DND-41 (cell line): ENCODE measurements around the gene RALGPS1.

Source experiments
- ATAC-seq: fragments of 200-7000 bp; cut with Tn5 transposase; 3 replicates; pipeline ENCODE4 v1.9.1; 2021; ENCODE audit warnings: low read depth; ENCODE audit not compliant: insufficient read depth
- DNase-seq: peaks from one replicate; pipeline ENCODE4 v3.0.0-alpha.2; 2020
- H2AFZ ChIP-seq: 2 replicates; pipeline ENCODE4 v1.6.0; 2012; ENCODE audit warnings: low read depth, low read length
- H3K27ac ChIP-seq: 2 replicates; pipeline ENCODE4 v1.5.1; 2012; ENCODE audit warnings: low read length, inconsistent platforms
- H3K27me3 ChIP-seq: fragments of 200-600 bp; sonication (generic); 2 replicates; pipeline ENCODE4 v1.6.0; 2012; ENCODE audit warnings: low read length, mild to moderate bottlenecking, inconsistent platforms; ENCODE audit not compliant: insufficient read depth, poor library complexity
- H3K36me3 ChIP-seq: 2 replicates; pipeline ENCODE4 v1.5.1; 2012; ENCODE audit warnings: low read length, inconsistent platforms; ENCODE audit not compliant: insufficient read depth
- H3K4me1 ChIP-seq: 2 replicates; pipeline ENCODE4 v1.5.1; 2012; ENCODE audit warnings: mild to moderate bottlenecking, low read length; ENCODE audit not compliant: insufficient read depth
- H3K4me2 ChIP-seq: 2 replicates; pipeline ENCODE4 v1.6.0; 2012; ENCODE audit warnings: mild to moderate bottlenecking, moderate library complexity, low read length, inconsistent platforms; ENCODE audit not compliant: insufficient read depth
- H3K4me3 ChIP-seq, 2 experiments: fragments of 200-600 bp in 1 of 2; shearing (Covaris generic) in 1 of 2; 2 replicates each; pipeline ENCODE4 v1.5.1; 2012 to 2016; ENCODE audit warnings: inconsistent platforms in 2 of 2, low read length in 2 of 2, mild to moderate bottlenecking in 2 of 2, low read depth in 1 of 2, moderate library complexity in 1 of 2
- H3K79me2 ChIP-seq: 2 replicates; pipeline ENCODE4 v1.6.0; 2012; ENCODE audit warnings: low read length, inconsistent platforms; ENCODE audit not compliant: insufficient read depth
- H3K9ac ChIP-seq: 2 replicates; pipeline ENCODE4 v1.6.0; 2012; ENCODE audit warnings: low read depth, mild to moderate bottlenecking, inconsistent platforms, low read length, moderate library complexity
- H3K9me3 ChIP-seq: 2 replicates; pipeline ENCODE4 v1.5.1; 2012; ENCODE audit warnings: low read length, moderate library complexity, mild to moderate bottlenecking, inconsistent platforms; ENCODE audit not compliant: insufficient read depth, severe bottlenecking
- H4K20me1 ChIP-seq: 2 replicates; pipeline ENCODE4 v1.6.0; 2012; ENCODE audit warnings: low read length; ENCODE audit not compliant: insufficient read depth
- EZH2 ChIP-seq: IDR thresholded peaks from 3 replicates; pipeline ENCODE4 v1.6.1; 2012; ENCODE audit warnings: borderline replicate concordance, low read depth, mild to moderate bottlenecking, moderate library complexity, low read length, inconsistent platforms; ENCODE audit not compliant: severe bottlenecking
- TF ChIP-seq, protein P1 (sequence below): IDR thresholded peaks from 2 replicates; pipeline ENCODE4 v1.5.1; 2012; ENCODE audit warnings: borderline replicate concordance, low read length, moderate library complexity, mild to moderate bottlenecking; ENCODE audit not compliant: poor library complexity, severe bottlenecking; ENCODE audit errors: extremely low read depth

RALGPS1 gene

DNA sequence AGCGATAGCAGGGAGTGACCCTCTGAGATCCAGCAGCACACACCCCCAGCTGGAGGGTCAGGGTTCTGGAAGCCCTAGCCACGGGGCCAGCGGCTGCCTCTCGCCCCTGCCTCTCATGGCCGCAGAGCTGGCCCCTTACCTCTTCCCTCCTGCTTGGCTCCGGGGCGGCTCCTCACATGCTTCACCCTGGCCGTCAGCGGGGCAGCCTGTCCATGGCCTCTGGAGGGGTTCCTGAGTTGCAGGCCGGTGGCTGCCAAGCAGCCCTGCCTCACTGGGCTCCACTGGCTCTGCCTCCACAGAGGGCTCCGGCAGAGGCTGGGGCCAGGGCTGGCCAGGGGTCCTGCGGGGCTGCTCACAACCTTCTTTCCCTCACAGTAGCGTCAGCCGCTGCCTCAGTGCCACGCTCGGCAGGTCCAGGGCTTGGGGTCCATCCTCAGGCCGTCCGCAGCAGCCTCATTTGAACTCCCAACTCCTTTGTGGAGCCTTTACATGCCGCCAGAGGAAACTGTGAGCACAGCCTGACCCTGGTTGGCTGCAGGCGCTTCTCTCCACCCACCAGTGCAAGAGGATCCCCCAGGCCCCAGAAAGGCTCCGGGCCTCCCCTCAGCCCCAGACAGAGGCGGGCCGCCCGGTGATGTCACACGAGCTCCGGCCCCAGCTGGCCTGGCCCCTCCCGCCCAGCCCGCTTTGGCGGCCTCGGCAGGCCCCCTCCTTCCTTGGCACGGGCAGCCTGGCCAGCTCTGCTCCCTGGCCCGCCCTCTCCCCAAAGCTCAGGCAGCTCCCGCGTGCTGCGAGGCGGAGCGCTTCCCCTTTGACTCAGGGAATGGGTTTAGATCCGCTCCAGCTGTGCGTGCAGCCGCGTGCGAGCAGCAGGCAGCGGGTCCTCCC, 207.8 kb downstream of the RALGPS1 start, which contains the start of gene ANGPTL2:
ANGPTL2 (minus strand) TSS at position 460 of the 888 bp plus-strand sequence. CDS start 13,904 bp downstream, outside the sequence.
- Histone ChIP-seq H3K9ac (no peak within 1 kb of the TSS), H2AFZ (no peak within 1 kb of the TSS), H3K36me3 (no peaks in the 10 kb centered on the region), H3K4me1 (no peaks in the 10 kb centered on the region), H3K4me3 (no peak within 1 kb of the TSS), H3K4me2 (no peak within 1 kb of the TSS), H4K20me1 (0 out of 2 replicates have a peak, but pooled peaks cover 4% of the 10 kb centered on the region), H3K27ac (no peak within 1 kb of the TSS), H3K79me2 (no peaks in the 10 kb centered on the region), H3K27me3 (peaks cover 6% of the 10 kb centered on the region), H3K9me3 (no peaks in the 10 kb centered on the region)
- ATAC-seq (no peak), DNase-seq (no peak)
- TF ChIP-seq EZH2, result no peak
- TF ChIP-seq, protein P1, sequence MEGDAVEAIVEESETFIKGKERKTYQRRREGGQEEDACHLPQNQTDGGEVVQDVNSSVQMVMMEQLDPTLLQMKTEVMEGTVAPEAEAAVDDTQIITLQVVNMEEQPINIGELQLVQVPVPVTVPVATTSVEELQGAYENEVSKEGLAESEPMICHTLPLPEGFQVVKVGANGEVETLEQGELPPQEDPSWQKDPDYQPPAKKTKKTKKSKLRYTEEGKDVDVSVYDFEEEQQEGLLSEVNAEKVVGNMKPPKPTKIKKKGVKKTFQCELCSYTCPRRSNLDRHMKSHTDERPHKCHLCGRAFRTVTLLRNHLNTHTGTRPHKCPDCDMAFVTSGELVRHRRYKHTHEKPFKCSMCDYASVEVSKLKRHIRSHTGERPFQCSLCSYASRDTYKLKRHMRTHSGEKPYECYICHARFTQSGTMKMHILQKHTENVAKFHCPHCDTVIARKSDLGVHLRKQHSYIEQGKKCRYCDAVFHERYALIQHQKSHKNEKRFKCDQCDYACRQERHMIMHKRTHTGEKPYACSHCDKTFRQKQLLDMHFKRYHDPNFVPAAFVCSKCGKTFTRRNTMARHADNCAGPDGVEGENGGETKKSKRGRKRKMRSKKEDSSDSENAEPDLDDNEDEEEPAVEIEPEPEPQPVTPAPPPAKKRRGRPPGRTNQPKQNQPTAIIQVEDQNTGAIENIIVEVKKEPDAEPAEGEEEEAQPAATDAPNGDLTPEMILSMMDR, result no peak

DNA sequence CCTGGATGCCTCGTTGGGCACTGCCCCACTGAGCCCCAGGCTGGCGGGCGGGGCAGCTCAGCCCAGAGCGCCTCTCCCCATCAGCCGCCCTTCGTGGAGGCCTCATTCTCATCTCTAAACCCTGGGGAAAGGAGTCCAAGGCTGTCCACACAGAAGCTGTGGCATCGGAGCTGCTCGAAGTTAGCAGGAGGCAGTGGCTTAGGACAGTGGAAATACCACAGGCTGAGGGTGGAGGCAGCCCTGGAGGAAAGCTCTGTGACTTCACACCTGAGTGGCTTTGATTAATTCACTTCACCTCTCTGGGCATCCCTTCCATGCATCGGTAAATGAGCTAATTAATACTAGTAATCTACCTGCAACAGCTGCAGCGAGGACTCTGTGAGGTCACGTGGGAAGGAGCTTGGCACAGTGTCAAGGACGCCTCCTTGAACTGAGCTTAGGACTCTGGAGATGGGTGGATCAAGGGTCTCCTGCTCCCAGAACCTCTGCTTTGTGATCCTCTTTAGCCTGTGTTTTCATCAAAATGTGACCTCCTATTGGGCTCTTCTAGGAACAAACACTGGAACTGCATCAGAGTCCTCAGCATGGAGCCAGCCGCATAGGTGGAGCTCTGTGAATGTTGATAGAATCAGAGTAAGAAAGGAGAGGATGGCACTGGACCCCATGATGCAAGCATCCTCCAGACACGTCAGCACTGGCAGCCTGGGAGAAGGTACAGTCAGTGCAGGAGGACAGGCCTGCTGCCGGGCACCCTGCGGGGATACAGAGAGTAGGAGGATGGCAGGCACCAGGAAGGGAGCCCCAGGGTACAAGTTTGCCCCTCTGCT, 208.7 kb downstream of the RALGPS1 start:
- no peak overlapping the region for H3K4me2 ChIP-seq
- H3K79me2 ChIP-seq, result no peaks in the 10 kb centered on the region
- H3K4me3 ChIP-seq, result no peak overlapping the region
- TF ChIP-seq, protein P1, result no peak
- no peak for TF ChIP-seq EZH2
- no peak overlapping the region for H2AFZ ChIP-seq
- 0 out of 2 replicates have a peak, but pooled peaks cover 4% of the 10 kb centered on the region for H4K20me1 ChIP-seq
- H3K36me3 ChIP-seq, result no peaks in the 10 kb centered on the region
- H3K4me1 ChIP-seq, result no peaks in the 10 kb centered on the region
- H3K9me3 ChIP-seq, result no peaks in the 10 kb centered on the region
- no peak for DNase-seq
- peaks cover 6% of the 10 kb centered on the region for H3K27me3 ChIP-seq
- H3K27ac ChIP-seq, result no peak overlapping the region
- no peak overlapping the region for H3K9ac ChIP-seq
- no peak for ATAC-seq

DNA sequence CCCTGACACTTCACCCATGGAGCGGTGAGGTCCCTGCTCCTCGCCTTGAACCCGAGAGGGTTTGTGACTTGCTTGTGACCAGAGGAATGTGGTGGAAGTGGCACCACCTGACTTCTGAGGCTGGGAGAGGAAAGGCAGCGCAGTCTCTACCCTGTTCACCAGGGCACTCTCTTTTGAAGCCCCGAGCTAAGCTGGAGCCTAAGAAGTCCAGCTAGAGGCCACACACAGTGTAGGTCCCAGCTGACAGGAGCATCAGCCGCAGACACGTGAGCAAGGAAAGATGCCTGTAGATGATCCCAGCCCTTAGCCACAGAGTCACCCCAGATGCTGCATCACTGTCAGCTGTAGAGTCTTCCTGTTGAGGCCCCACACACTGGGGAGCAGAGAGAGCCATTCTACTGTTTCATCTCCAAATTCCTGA, 209.5 kb downstream of the RALGPS1 start:
- peaks cover 6% of the 10 kb centered on the region for H3K27me3 ChIP-seq
- H3K9me3 ChIP-seq, result no peaks in the 10 kb centered on the region
- 0 out of 2 replicates have a peak, but pooled peaks cover 8% of the 10 kb centered on the region for H4K20me1 ChIP-seq
- ATAC-seq (no peak), DNase-seq (no peak)
- no peak overlapping the region for H3K27ac ChIP-seq
- H3K4me2 ChIP-seq, result no peak overlapping the region
- H3K4me3 ChIP-seq, result no peak overlapping the region
- H2AFZ ChIP-seq, result no peak overlapping the region
- H3K36me3 ChIP-seq, result no peaks in the 10 kb centered on the region
- TF ChIP-seq, protein P1, result no peak
- TF ChIP-seq EZH2, result no peak
- H3K79me2 ChIP-seq, result no peaks in the 10 kb centered on the region
- no peaks in the 10 kb centered on the region for H3K4me1 ChIP-seq
- H3K9ac ChIP-seq, result no peak overlapping the region
